ENCODE measurements around the gene LIPH.

DNA sequence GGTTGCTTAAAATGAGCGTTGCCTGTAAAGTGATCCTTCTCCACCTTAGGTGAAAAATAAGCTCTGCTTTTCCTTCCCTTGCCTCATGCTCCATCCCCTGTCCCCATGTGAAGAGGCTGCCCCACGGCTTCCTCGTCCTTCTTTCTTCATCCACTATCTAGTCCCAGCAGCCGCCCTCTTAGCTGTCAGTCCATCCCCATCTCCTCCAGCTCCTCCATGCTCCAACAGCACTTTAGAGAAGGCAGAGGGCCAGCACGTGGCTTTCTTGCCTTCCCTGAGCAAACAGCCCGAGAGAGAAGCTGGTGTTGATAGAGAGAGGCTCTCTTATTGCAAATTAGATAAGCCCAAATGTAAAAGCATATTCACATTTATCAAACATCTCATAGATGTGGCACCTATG lies 44.5 kb downstream of the LIPH start:
- no peak for TF ChIP-seq CTCF (IDR thresholded peaks at IDR 0.05)
- TF ChIP-seq POLR2A (IDR thresholded peaks at IDR 0.05) = no peak

All from testis (tissue), 2 donors.